ENCODE data around the gene FBXO42. TPM values are rescaled to one million over a fixed set of nuclear protein-coding genes. Genes with fewer than 3 reads are reported as not detected.
A peak's percentile ranks its signal among the peaks of the same experiment; 100 is the strongest.

FBXO42 gene
- total RNA-seq, 1 experiment from 2014 or later = 11.3 TPM

- CTCF ChIA-PET = no interaction called here
- no peak overlapping the region for H3K4me3 Mint-ChIP-seq (ENCODE audit: unreplicated experiment)
- POLR2A ChIA-PET = no interaction called here
These were observed 23.5 kb upstream of the FBXO42 start for GRCh38 chr1:16375521-16376340.

GRCh38 chr1:16374266-16374665 lies 22.0 kb upstream of the FBXO42 start:
- no peaks in the 10 kb centered on the region for H3K9me3 Mint-ChIP-seq (ENCODE audit: unreplicated experiment)
- H3K27me3 Mint-ChIP-seq (ENCODE audit: insufficient read depth, unreplicated experiment) = no peaks in the 10 kb centered on the region
- H3K27ac Mint-ChIP-seq (ENCODE audit: unreplicated experiment) = no peak overlapping the region
- H3K4me1 ChIP-seq = peaks cover 14% of the 10 kb centered on the region
- peaks cover 10% of the 10 kb centered on the region for H3K4me1 Mint-ChIP-seq (ENCODE audit: low read depth, unreplicated experiment)
- POLR2A ChIA-PET = no interaction called here
- H3K36me3 ChIP-seq (ENCODE audit: control insufficient read depth, insufficient read depth, low read length) = no peaks in the 10 kb centered on the region
- H3K9me3 ChIP-seq = no peaks in the 10 kb centered on the region
- H3K4me3 ChIP-seq (ENCODE audit: low read depth, low read length) = no peak overlapping the region
- no peak overlapping the region for H3K4me3 Mint-ChIP-seq (ENCODE audit: unreplicated experiment)
- peaks cover 25% of the 10 kb centered on the region for H3K36me3 Mint-ChIP-seq (ENCODE audit: insufficient read depth, unreplicated experiment)
- TF ChIP-seq CTCF (IDR thresholded peaks at IDR 0.05; ENCODE audit: insufficient read depth in 1 of 2, low read depth in 1 of 2, low read length in 1 of 2, severe bottlenecking in 1 of 2, unreplicated experiment in 1 of 2) = no peak
- CTCF ChIA-PET = no interaction called here
- no peak for DNase-seq
- intact Hi-C loops (cut with micrococcal nuclease; ENCODE audit: unreplicated experiment) = no loop called here
- BruUV-seq (replicated peaks) = no TSS peak
- H3K27me3 ChIP-seq (replicated peaks; ENCODE audit: control insufficient read depth, insufficient read depth, low read length) = no peaks in the 10 kb centered on the region

More at GRCh38 chr1:16375521-16376340, 23.5 kb upstream of the FBXO42 start:
- DNase-seq = no peak
- Histone ChIP-seq H3K4me1 (peaks cover 14% of the 10 kb centered on the region), H3K4me3 (ENCODE audit: low read depth, low read length) (no peak overlapping the region), H3K9me3 (no peaks in the 10 kb centered on the region), H3K36me3 (ENCODE audit: control insufficient read depth, insufficient read depth, low read length) (no peaks in the 10 kb centered on the region), H3K27me3 (replicated peaks; ENCODE audit: control insufficient read depth, insufficient read depth, low read length) (no peaks in the 10 kb centered on the region)
- H3K27ac Mint-ChIP-seq (ENCODE audit: unreplicated experiment) = no peak overlapping the region
- intact Hi-C loops (cut with micrococcal nuclease; ENCODE audit: unreplicated experiment) = no loop called here
- peaks cover 24% of the 10 kb centered on the region for H3K36me3 Mint-ChIP-seq (ENCODE audit: insufficient read depth, unreplicated experiment)
- H3K4me1 Mint-ChIP-seq (ENCODE audit: low read depth, unreplicated experiment) = peaks cover 7% of the 10 kb centered on the region
- H3K27me3 Mint-ChIP-seq (ENCODE audit: insufficient read depth, unreplicated experiment) = no peaks in the 10 kb centered on the region
- H3K9me3 Mint-ChIP-seq (ENCODE audit: unreplicated experiment) = no peaks in the 10 kb centered on the region
- no peak for TF ChIP-seq CTCF (IDR thresholded peaks at IDR 0.05; ENCODE audit: insufficient read depth in 1 of 2, low read depth in 1 of 2, low read length in 1 of 2, severe bottlenecking in 1 of 2, unreplicated experiment in 1 of 2)
- BruUV-seq (replicated peaks) = no TSS peak

- Mint-ChIP-seq H3K36me3 (ENCODE audit: insufficient read depth, unreplicated experiment) (peaks cover 29% of the 10 kb centered on the region), H3K4me3 (ENCODE audit: unreplicated experiment) (peak overlapping the region; percentile 32), H3K27ac (ENCODE audit: unreplicated experiment) (peak overlapping the region; percentile 59), H3K4me1 (ENCODE audit: low read depth, unreplicated experiment) (peaks cover 15% of the 10 kb centered on the region), H3K9me3 (ENCODE audit: unreplicated experiment) (no peaks in the 10 kb centered on the region), H3K27me3 (ENCODE audit: insufficient read depth, unreplicated experiment) (no peaks in the 10 kb centered on the region)
- Histone ChIP-seq H3K4me1 (peaks cover 23% of the 10 kb centered on the region), H3K4me3 (ENCODE audit: low read depth, low read length) (no peak overlapping the region), H3K9me3 (no peaks in the 10 kb centered on the region), H3K27me3 (replicated peaks; ENCODE audit: control insufficient read depth, insufficient read depth, low read length) (no peaks in the 10 kb centered on the region), H3K36me3 (ENCODE audit: control insufficient read depth, insufficient read depth, low read length) (no peaks in the 10 kb centered on the region)
- CTCF ChIA-PET = no interaction called here
- peak in 1 of 2 experiments; percentile 17 for DNase-seq
- intact Hi-C loops (cut with micrococcal nuclease; ENCODE audit: unreplicated experiment) = no loop called here
- no peak for TF ChIP-seq CTCF (IDR thresholded peaks at IDR 0.05; ENCODE audit: insufficient read depth in 1 of 2, low read depth in 1 of 2, low read length in 1 of 2, severe bottlenecking in 1 of 2, unreplicated experiment in 1 of 2)
- POLR2A ChIA-PET = no interaction called here
- no TSS peak for BruUV-seq (replicated peaks)
These were observed 20.4 kb upstream of the FBXO42 start for GRCh38 chr1:16372535-16373285.

All from Caco-2 (cell line).